ENCODE results near the gene TAAR1.
"Not testable (repeated sequence)": the region's sequence is repeated elsewhere in the genome, so short reads cannot be mapped to it uniquely, and the experiment has no call there.

The TAAR1 gene

GRCh38 chr6:132651062-132651461 lies 7.9 kb downstream of the TAAR1 start:
- DNase-seq = no peak

GRCh38 chr6:132650429-132650828 lies 8.6 kb downstream of the TAAR1 start:
- DNase-seq = no peak

- no peak for DNase-seq
Measured at GRCh38 chr6:132648828-132649227, 10.2 kb downstream of the TAAR1 start.

- DNase-seq = no peak
Measured at GRCh38 chr6:132648356-132648755, 10.6 kb downstream of the TAAR1 start.

- DNase-seq = no peak
Measured at GRCh38 chr6:132643547-132643946, 15.4 kb downstream of the TAAR1 start.

- not testable (repeated sequence) for DNase-seq
Measured at GRCh38 chr6:132637135-132637534, 21.8 kb downstream of the TAAR1 start.

- not testable (repeated sequence) for DNase-seq
Measured at GRCh38 chr6:132635906-132636305, 23.1 kb downstream of the TAAR1 start.

GRCh38 chr6:132635288-132635687 lies 23.7 kb downstream of the TAAR1 start:
- DNase-seq = not testable (repeated sequence)

- no peak for DNase-seq
Measured at GRCh38 chr6:132634796-132635195, 24.2 kb downstream of the TAAR1 start.

GRCh38 chr6:132633362-132633761 lies 25.6 kb downstream of the TAAR1 start:
- DNase-seq = no peak

- DNase-seq = no peak
Measured at GRCh38 chr6:132624175-132624574, 34.8 kb downstream of the TAAR1 start, which contains the start of gene TAAR2. TAAR2 (minus strand) TSS chr6:132624275; CDS start chr6:132624275, 0 bp downstream.

- no peak for DNase-seq
Measured at GRCh38 chr6:132623106-132623845, 35.7 kb downstream of the TAAR1 start.

GRCh38 chr6:132616677-132617076 lies 42.3 kb downstream of the TAAR1 start:
- no peak for DNase-seq

GRCh38 chr6:132614554-132614953 lies 44.4 kb downstream of the TAAR1 start:
- no peak for DNase-seq

GRCh38 chr6:132612449-132613108 lies 46.4 kb downstream of the TAAR1 start:
- DNase-seq = no peak

GRCh38 chr6:132611616-132612015 lies 47.4 kb downstream of the TAAR1 start:
- DNase-seq = no peak

GRCh38 chr6:132607544-132608233 lies 51.3 kb downstream of the TAAR1 start:
- DNase-seq = no peak

- no peak for DNase-seq
Measured at GRCh38 chr6:132604635-132605152, 54.3 kb downstream of the TAAR1 start.

- not testable (repeated sequence) for DNase-seq
Measured at GRCh38 chr6:132600900-132601299, 58.1 kb downstream of the TAAR1 start.

GRCh38 chr6:132598473-132598872 lies 60.5 kb downstream of the TAAR1 start:
- no peak for DNase-seq

- DNase-seq = no peak
Measured at GRCh38 chr6:132596201-132596600, 62.8 kb downstream of the TAAR1 start.
